Limb (tissue), 2 donors: Measurements from ENCODE around the gene CAND1.
"Not testable (repeated sequence)": the region's sequence is repeated elsewhere in the genome, so short reads cannot be mapped to it uniquely, and the experiment has no call there.

ENCODE experiments used
- DNase-seq, 2 donors: peaks; one replicate each; pipeline ENCODE4 v3.0.0-alpha.2; 2016; ENCODE audit errors: extremely low spot score in 2 of 2

CAND1 gene

DNA sequence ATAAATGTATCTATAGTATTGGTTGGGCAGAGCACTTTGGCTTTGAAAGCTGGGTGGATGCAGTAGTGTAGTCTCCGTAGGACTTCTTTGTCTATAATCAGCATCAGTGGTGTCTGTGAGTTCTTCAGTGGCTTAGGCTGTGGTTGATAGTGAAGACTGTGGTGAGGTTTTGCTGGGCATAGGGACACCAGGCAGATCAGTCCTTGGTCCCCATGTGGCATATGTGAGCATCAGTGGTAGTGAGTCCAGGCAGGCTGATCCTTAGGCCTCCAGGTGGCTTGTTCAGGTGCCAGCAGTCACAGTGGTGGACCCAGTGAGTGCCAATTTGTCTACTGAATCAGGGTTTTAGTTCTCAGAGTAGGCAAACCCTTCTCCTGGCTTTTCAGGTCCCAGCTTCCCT lies 70.4 kb downstream of the CAND1 start:
- no peak for DNase-seq

DNA sequence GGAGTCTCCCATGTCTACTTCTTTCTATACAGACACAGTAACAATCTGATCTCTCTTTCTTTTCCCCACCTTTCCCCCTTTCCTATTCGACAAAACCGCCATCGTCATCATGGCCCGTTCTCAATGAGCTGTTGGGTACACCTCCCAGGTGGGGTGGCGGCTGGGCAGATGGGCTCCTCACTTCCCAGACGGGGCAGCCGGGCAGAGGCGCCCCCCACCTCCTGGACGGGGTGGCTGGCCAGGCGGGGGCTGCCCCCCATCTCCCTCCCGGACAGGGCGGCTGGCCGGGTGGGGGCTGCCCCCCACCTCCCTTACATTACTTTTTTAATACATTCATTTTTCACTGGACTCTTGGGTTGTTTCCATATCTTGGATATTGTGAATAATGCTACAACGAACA lies 71.9 kb downstream of the CAND1 start:
- not testable (repeated sequence) for DNase-seq

DNA sequence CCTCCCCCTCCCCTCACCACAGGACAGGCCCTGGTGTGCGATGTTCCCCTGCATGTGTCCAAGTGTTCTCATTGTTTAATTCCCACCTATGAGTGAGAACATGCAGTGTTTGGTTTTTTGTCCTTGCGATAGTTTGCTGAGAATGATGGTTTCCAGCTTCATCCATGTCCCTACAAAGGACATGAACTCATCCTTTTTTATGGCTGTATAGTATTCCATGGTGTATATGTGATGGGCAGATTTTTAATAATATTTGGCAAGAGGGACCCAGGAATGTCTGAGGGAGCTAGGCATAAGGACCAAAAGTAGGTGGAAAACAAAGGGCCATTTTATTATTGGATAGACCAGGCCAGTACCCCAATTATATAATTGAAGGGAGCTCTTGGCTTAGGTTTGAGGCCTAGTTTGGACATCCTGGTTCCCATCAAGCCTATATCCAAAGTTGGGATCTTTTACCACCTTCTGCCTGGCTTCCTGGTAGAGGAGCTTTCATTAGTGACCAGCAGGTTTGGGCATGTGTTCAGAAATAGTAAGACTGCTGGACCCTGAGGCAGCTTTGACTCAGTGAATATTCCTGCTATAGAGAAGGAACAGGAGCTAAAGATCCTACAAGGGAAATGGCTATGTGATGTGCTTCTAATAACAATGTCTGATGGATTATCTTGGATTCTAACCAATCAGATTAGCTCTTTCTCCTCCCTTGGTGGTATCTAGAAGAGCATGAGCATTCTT lies 76.0 kb downstream of the CAND1 start:
- DNase-seq, result no peak

DNA sequence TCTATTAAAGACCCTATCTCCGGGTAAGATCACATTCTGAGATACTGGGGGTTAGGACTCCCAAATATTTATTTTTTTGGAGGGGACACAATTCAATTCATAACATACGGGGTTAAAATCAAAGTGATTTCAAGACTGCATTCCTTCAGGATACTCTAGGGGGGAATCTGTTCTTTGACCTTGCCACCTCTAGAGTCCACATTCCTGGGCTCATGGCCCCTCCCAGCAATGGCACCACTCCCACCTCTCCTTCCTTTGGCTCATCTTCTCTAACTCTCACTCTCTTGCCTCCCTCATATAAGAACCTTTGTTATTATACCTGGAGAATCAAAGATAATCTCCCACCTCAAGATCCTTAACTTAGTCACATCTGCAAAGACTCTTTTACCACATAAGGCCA lies 79.5 kb downstream of the CAND1 start:
- DNase-seq, result no peak

DNA sequence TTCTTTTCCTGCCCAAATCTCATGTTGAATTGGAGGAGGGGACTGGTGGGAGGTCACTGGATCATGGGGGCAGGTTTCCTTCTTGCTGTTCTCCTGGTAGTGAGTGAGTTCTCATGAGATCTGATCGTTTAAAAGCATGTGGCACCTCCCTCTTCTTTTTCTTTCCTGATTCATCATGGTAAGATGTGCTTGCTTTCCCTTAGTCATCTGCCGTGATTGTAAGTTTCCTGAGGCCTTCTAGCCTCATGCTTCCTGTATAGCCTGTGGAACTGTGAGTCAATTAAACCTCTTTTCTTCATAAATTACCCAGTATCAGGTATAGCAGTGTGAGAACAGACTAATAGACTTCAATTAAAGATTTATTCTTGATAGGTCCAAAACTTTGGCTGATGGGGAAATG lies 83.5 kb downstream of the CAND1 start:
- no peak for DNase-seq

DNA sequence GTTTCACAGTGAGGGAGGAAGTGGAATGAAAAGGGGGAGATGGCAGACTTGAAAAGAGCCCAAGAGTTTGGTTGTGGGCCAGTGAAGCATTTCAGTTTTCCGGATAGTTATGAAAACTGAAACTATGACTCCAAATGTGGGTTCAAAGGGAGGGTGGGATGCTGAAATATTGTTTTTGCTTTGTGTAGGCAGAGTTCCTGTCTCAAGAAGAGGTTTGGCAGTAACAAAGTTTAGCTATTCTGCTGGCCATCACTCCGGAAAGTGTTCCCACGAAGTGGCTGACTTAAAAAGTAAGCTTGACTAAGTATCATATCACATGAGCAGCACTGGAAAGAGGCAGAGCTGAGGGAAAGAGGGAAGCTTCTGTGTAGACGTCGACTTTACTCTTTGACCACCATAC lies 85.2 kb downstream of the CAND1 start:
- no peak for DNase-seq

DNA sequence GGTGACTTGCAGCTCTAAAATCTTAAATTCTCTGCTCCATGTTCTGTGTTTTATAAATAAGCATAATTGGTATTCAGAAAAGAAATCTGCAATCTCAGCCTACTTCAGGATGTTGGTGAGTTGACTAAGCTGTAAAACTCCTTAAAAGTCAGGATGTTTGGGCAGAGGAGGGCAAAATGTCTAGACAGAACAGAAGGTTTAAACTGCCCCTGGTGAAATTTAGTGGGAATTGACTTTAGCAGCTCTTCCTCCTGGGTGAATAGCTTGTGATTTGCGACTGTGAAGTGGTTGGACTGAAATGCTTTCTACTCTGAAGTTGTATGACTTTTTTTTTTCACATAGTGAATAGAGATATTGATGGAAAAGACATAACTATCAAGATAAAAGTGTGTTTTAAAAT lies 85.8 kb downstream of the CAND1 start:
- DNase-seq, result no peak

DNA sequence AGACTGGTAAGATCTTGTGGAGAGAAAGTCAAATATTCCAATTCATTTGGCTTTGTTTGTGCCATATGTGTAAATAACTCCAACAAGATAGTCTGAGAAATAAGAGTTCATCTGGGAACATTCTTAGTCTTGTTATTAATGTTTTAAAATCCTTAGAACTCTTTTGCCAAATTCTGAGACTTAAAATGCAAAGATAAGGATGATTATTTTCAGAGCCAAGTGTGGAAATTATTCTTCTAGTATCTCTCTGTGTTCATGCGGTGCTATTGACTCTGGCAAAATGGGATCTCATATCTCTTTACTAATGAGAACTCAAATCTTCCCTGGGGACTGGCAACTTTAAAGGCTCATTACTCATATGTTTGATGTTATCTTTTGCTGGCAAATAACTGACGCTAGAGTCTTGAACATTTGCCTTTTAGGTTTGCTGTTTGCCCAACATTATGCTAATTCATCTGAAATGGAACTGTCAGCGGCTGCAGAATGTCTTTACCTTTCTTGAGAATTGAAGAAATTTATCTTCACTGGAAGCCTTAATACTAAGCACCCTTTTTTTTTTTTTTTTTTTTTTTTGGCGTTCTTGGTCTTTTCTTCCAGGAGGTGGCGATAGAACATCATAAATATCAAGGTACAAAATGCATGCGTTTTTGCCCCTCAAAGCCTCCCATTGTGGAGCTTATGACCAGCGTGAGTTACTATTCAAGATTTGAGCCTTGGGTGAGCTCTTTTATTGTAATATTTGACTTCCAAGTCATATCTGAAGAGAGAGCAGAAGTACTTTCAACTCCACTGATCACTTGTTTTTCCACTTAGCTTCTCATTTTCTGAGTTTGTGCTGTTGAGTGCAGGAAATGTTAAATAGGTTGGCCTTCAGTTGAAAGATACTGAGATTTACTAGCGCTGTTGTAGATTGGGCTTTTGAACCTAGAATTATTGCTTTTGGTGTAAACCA lies 86.5 kb downstream of the CAND1 start:
- peak in 1 of 2 donors; percentile 53 for DNase-seq

DNA sequence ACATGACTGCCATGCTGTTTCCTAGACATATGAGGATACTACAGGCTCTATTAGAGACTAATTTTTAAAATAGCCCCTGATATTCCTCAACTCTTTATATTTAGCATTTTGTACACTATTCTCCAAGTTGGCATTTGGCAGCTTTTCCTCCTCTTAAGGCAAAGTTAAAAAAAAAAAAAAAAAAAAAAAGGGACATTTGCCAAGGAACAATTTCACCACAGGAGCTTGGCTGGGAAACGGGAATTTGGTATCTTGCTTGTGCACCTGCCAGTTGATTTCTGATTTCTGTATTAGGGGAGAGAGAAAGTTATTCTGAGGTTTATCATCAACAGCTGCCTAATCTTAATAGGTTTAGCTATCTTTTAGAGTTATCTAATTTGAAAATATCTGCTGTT lies 87.2 kb downstream of the CAND1 start:
- no peak for DNase-seq

DNA sequence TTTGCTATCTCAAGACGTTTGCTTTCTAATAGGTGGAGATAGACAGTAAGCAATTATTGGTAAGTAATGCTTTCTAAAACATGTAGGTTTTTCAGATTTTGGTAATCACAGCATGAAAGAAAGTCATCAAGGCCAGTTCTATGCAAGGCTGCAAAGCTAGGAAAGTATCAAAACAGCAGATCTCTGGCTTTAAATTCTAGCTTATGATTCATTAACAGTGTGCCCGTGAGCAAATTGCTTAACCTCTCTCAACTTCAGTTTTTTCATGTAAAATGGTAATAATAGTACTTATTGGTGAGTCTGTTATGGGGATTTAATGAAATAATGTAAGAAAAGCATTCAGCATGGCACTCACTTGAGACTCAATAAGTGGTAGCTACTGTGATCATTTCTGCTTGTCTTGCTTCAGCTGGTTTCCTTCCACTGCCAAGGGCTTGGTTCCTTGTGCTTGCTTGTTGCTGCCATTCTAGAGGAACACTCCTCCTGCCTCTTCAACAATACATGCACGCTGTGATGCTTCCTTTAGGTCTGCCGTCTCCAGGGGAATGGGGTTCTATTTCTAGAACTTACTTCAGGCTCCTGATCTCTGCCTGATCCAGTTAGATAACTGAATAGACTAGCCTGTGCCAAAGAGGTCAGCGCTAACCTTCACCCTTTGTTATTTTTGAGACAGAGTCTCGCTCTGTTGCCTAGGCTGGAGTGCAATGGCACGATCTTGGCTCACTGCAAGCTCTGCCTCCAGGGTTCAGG lies 88.4 kb downstream of the CAND1 start:
- no peak for DNase-seq

DNA sequence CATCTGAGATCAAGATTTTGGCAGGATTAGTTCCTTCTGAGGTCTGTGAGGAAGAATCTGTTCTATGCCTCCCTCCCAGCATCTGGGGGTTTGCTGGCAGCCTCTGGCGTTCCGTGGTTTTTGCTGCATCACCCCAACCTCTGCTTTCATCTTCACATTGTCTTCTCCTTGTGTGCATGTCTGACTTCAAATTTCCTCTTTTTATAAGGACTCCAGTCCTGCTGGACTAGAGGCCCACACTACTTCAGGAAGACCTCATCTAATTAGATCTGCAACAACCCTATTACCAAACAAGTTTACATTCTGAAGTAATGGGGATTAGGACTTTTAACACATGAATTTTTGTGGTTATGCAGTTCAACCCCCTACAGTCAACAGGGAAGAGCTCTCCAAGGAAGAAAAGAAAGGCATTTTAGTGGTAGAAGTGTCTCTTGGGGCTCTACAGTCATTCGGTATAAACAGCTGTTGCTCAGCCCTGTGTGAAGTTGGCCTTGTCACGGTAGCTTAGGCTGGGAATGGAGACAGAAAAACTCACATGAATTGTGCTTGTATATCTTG lies 89.7 kb downstream of the CAND1 start:
- peak; percentile 29 to 74 for DNase-seq

DNA sequence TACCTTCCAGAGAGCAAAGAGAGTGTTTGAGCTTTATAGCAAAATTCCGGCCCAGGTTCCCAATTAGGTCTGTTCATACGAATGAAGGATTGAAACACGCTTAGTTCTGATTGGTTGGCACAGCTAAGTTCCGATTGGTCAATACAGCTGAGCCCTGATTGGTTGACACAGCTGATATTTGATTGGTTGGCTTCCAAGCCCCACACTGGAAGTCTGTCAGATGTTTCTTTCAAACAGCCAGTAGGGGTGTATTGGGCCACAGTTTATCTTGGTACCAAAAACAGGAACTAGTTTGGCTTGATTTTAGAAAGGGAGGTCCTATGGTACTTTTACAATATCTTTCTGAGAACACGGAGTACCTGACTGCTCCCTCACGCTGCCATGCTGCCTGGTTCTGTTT lies 93.4 kb downstream of the CAND1 start:
- no peak for DNase-seq

DNA sequence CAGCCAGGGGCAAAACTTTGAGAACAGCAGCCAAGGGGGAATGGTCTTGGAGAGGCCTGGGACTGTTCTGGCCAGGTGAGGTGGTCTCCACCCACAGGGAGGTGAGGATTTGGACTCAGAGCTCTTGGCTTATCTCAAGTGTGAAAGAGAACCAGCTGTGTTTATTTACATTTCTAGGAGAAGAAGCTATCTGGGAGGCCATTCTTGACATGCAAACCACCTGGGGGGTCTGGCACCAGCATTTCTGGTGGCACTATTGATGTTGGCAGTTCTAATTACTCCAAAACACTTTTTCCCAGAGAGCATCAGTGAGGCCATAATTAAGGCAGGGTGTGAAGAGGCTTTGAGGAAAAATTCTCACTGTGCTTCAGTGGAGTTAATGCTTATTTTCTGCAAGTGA lies 95.1 kb downstream of the CAND1 start:
- DNase-seq, result no peak

DNA sequence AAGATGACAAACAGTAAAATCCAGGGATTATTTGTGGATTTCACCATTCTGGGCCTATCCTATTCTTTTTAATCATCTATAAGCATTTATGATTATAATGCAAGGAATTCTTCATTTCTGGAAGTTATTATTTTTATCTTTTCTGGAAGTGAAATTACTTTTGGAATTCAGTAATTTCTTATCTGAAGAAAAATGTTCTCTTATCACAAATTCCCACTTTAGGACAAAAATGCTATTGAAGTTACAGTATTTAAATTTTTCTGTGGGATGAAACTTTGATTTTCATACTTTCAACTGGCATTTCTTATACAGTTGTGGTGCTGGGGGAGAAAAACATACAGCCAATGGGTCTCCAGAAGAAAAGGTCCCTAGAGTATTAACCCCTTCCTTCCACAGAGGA lies 96.0 kb downstream of the CAND1 start:
- no peak for DNase-seq

DNA sequence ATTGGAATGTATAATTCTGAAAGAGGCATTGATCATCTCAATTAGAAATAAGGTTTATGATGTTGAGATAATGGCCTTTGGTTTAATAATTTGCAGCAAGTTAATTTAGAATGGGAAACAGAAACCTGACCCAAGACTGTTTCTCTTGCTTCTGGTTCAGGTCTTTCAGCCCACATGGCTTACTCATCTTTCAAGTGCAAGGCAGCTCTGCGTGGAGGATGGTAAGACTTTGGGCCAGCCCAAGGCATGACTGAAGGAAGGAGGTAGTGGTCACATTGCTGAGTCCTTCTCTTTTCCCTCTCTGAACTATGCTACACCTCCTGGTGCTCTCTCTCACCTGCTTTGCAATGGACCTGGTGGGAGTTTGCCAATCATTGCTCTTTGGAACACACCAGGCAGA lies 98.7 kb downstream of the CAND1 start:
- no peak for DNase-seq
